Stomach (tissue), 4 donors: Measurements from ENCODE around the gene CAB39.

Experiments
- EP300 ChIP-seq: sonication (generic); formaldehyde crosslinking; IDR thresholded peaks from one replicate; pipeline ENCODE4 v1.6.1; 2017; ENCODE audit warnings: antibody characterized with exemption
- POLR2A ChIP-seq, 4 donors: fragments of 450-650 bp; IDR thresholded peaks; one replicate each; pipeline ENCODE4 v1.6.1; 2016; ENCODE audit warnings: antibody characterized with exemption in 4 of 4, control low read depth in 2 of 4, mild to moderate bottlenecking in 1 of 4, moderate library complexity in 1 of 4
- POLR2AphosphoS5 ChIP-seq, 3 donors: sonication (generic); formaldehyde crosslinking; IDR thresholded peaks; one replicate each; pipeline ENCODE4 v1.6.1; 2016; ENCODE audit warnings: antibody characterized with exemption in 3 of 3
- TF ChIP-seq, protein P1 (sequence below), 7 experiments: fragments of 450-650 bp in 4 of 7; fragments of 200-600 bp in 3 of 7; sonication (generic) in 3 of 7; IDR thresholded peaks; one replicate each; pipeline ENCODE4 v1.5.1; 2016 to 2019; ENCODE audit warnings: antibody characterized with exemption in 7 of 7, control low read depth in 2 of 7, mild to moderate bottlenecking in 1 of 7

DNA sequence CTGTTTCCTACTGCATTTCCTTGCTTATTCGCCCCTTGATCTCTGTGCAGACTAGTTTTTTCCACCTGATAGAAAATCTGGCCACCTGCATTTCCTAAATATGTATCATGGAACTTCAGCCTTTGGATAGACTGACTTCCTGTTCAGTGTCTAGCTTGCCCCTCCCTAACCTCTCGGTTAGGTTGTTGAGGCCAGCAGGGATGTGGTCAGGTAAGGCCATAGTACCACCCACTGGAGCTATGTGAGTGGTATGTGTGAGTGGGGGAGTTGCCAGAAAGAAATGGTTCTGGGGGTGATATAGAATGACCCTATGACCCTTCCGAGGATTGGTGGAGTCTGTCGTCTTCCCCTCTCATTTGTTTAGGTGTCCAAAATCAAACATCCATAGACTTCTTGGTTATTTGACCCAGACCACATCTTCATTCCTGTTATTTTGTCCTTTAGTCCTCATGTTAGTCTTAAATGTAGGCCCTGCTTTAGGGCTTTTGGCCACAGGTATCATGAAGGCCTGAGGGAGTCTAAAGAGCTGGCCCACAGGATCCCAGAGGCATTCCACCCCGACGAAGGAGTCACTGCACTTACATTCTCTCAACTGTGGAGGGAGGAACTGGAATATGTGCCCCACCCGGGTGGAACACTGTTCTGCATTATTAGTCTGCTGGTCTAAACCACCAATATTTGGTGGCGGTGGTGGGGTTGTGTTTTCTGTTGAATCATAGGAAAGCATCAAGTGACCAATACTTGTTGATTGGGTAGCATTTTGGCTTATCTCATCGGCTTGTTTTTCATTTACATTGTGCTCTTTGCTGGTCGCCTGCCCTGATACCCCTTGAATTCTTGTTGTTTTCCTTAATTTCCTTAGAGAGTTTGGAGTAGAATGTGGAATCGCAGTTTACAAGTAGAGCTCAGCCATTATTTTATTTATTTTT is 21.9 kb downstream of the CAB39 start:
- TF ChIP-seq, protein P1, sequence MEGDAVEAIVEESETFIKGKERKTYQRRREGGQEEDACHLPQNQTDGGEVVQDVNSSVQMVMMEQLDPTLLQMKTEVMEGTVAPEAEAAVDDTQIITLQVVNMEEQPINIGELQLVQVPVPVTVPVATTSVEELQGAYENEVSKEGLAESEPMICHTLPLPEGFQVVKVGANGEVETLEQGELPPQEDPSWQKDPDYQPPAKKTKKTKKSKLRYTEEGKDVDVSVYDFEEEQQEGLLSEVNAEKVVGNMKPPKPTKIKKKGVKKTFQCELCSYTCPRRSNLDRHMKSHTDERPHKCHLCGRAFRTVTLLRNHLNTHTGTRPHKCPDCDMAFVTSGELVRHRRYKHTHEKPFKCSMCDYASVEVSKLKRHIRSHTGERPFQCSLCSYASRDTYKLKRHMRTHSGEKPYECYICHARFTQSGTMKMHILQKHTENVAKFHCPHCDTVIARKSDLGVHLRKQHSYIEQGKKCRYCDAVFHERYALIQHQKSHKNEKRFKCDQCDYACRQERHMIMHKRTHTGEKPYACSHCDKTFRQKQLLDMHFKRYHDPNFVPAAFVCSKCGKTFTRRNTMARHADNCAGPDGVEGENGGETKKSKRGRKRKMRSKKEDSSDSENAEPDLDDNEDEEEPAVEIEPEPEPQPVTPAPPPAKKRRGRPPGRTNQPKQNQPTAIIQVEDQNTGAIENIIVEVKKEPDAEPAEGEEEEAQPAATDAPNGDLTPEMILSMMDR (IDR thresholded peaks at IDR 0.05), result no peak
- TF ChIP-seq POLR2A (IDR thresholded peaks at IDR 0.05) (no peak), EP300 (no peak), POLR2AphosphoS5 (IDR thresholded peaks at IDR 0.05) (no peak)
